C4-2B (cell line): Measurements from ENCODE around the gene SLC38A5.

Experiments
- CTCF ChIP-seq: fragments of 450-650 bp; conservative IDR thresholded peaks from 2 replicates; pipeline ENCODE4 v1.5.1; 2017; ENCODE audit warnings: mild to moderate bottlenecking
- ZFX ChIP-seq: fragments of 450-650 bp; IDR thresholded peaks from 2 replicates; pipeline ENCODE4 v1.6.1; 2017

GRCh38 chrX:48459483-48459882 is 10.6 kb downstream of the SLC38A5 start:
- TF ChIP-seq CTCF (no peak), ZFX (no peak)
